Left lung (tissue), 10 donors: Measurements from ENCODE around the gene SYP. TPM values are rescaled to one million over a fixed set of nuclear protein-coding genes. Genes with fewer than 3 reads are reported as not detected.

ENCODE experiments used
- ATAC-seq: fragments of 200-7000 bp; cut with Tn5 transposase; one replicate; pipeline ENCODE4 v1.9.1; 2020; ENCODE audit warnings: moderate library complexity
- DNase-seq, 4 donors: peaks; one replicate each; pipeline ENCODE4 v3.0.0-alpha.2; 2013 to 2020
- H3K27ac ChIP-seq, 2 donors: fragments of 200-600 bp; sonication (generic) in 1 of 2; one replicate each; pipeline versions ENCODE4 v1.5.0 to v1.8.0; 2020 to 2021
- H3K27me3 ChIP-seq, 2 donors: fragments of 200-600 bp; sonication (generic) in 1 of 2; one replicate each; pipeline versions ENCODE4 v1.5.0 to v1.8.0; 2020 to 2021
- H3K36me3 ChIP-seq, 2 donors: fragments of 200-600 bp; sonication (generic) in 1 of 2; one replicate each; pipeline versions ENCODE4 v1.5.0 to v1.8.0; 2020 to 2021
- H3K4me1 ChIP-seq, 2 donors: fragments of 200-600 bp; one replicate each; pipeline ENCODE4 v1.8.0; 2021
- H3K4me3 ChIP-seq, 2 donors: fragments of 200-600 bp; sonication (generic) in 1 of 2; one replicate each; pipeline versions ENCODE4 v1.5.0 to v1.8.0; 2020 to 2021; ENCODE audit warnings: mild to moderate bottlenecking in 1 of 2
- H3K9me3 ChIP-seq, 2 donors: fragments of 200-600 bp; sonication (generic) in 1 of 2; one replicate each; pipeline versions ENCODE4 v1.5.0 to v1.8.0; 2020 to 2021
- CTCF ChIP-seq, 2 donors: fragments of 200-600 bp; sonication (generic) in 1 of 2; IDR thresholded peaks; one replicate each; pipeline versions ENCODE4 v1.5.0 to v1.8.0; 2021; ENCODE audit warnings: antibody characterized with exemption in 2 of 2
- intact Hi-C, 2 donors: fragments of 100-400 bp; cut with DNase I; formaldehyde crosslinking; loops; one replicate each; pipeline versions ENCODE4 v1.11.2 to v1.14.2; 2022
- polyA plus RNA-seq, 6 donors: library from polyadenylated mRNA; unstranded; fragments of 120-200 nt; gene quantifications; one replicate each; pipeline ENCODE4 v1.2.1, GENCODE V29; 2013; ENCODE audit not compliant: insufficient read length in 6 of 6
- total RNA-seq, 2 donors: library from RNA; stranded (reverse); fragmentation: NEBNext Ultra II Directional; extraction: Animal tissue kit (Norgen Biotek cat#: 25700); gene quantifications; one replicate each; pipeline ENCODE4 v1.2.1, GENCODE V29; 2021
- donor health status: DM: no; HTN: yes; CAD: no.
- donor health status: DM: no; HTN: no; CAD: no.

The SYP gene
- total and polyA plus RNA-seq, 8 donors: 2.1 to 4.2 (median 3.0) TPM

- DNase-seq (peak in 3 of 4 donors; percentile 77 to 96 (median 87)), ATAC-seq (peak; percentile 53)
- H3K9me3 ChIP-seq: no peaks in the 10 kb centered on the region
- intact Hi-C loops: no loop called here
- peak; percentile 30 to 37 for TF ChIP-seq CTCF (IDR thresholded peaks at IDR 0.05)
- H3K4me1 ChIP-seq: peaks cover 0 to 21% of the 10 kb centered on the region in 2 donors
- H3K27ac ChIP-seq: peak within 1 kb of the TSS; percentile 70 to 75
- H3K36me3 ChIP-seq: peaks cover 0 to 17% of the 10 kb centered on the region in 2 donors
- H3K27me3 ChIP-seq: no peaks in the 10 kb centered on the region
- H3K4me3 ChIP-seq: peak within 1 kb of the TSS; percentile 22 to 51
These were observed 13.6 kb downstream of the SYP start, which contains the start of gene PRICKLE3 for GRCh38 chrX:49186125-49187027. Gene PRICKLE3, minus strand, starts transcription at chrX:49186373. Its CDS starts 76 bp downstream, at chrX:49186297.

GRCh38 chrX:49184294-49185281, 15.4 kb downstream of the SYP start:
- peak in 3 of 4 donors; percentile 87 to 92 (median 90) for DNase-seq
- intact Hi-C loops: no loop called here
- H3K36me3 ChIP-seq: peaks cover 0 to 23% of the 10 kb centered on the region in 2 donors
- H3K27me3 ChIP-seq: no peaks in the 10 kb centered on the region
- H3K9me3 ChIP-seq: no peaks in the 10 kb centered on the region
- ATAC-seq: peak; percentile 84
- H3K4me1 ChIP-seq: peaks cover 0 to 13% of the 10 kb centered on the region in 2 donors
- H3K27ac ChIP-seq: peak overlapping the region; percentile 44 to 75
- peak overlapping the region; percentile 22 to 51 for H3K4me3 ChIP-seq
- TF ChIP-seq CTCF (IDR thresholded peaks at IDR 0.05): no peak

- Histone ChIP-seq H3K4me1 (peaks cover 0 to 12% of the 10 kb centered on the region in 2 donors), H3K4me3 (peak overlapping the region in 1 of 2 donors; percentile 51), H3K36me3 (peaks cover 0 to 31% of the 10 kb centered on the region in 2 donors), H3K27me3 (no peaks in the 10 kb centered on the region), H3K27ac (no peak overlapping the region), H3K9me3 (no peaks in the 10 kb centered on the region)
- TF ChIP-seq CTCF (IDR thresholded peaks at IDR 0.05): no peak
- ATAC-seq (no peak), DNase-seq (no peak)
- intact Hi-C loops: no loop called here
These were observed 16.2 kb downstream of the SYP start for GRCh38 chrX:49183701-49184281.

DNA sequence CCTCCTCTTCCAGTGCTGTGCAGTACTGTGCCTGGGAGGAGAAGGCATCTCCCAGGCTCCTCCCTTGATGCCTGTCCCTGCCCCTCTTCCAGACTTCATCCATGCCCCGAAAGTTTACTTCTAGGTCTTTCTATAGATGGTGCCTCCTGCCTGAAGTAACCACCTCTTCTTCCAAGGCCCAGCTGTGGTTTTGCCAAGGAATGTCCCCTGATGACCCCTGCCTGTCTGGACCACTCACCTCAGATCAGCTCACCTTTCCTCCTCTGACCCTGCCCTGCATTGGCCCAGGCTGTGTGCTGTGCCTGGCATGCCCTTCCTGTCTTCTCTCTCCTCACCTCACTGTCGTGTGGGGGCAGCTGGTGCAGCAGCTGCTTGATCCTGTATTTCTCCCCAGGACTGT, 20.6 kb downstream of the SYP start:
- H3K27ac ChIP-seq: no peak overlapping the region
- H3K4me1 ChIP-seq: peaks cover 0 to 21% of the 10 kb centered on the region in 2 donors
- H3K36me3 ChIP-seq: peaks cover 0 to 71% of the 10 kb centered on the region in 2 donors
- no peak for TF ChIP-seq CTCF (IDR thresholded peaks at IDR 0.05)
- no peak for DNase-seq
- intact Hi-C loops: no loop called here
- ATAC-seq: no peak
- H3K9me3 ChIP-seq: no peaks in the 10 kb centered on the region
- no peaks in the 10 kb centered on the region for H3K27me3 ChIP-seq
- no peak overlapping the region for H3K4me3 ChIP-seq
